GM12878 (cell line): ENCODE measurements around the gene RAB29. TPM values are rescaled to one million over a fixed set of nuclear protein-coding genes. Genes with fewer than 3 reads are reported as not detected.

Experiments
- CHD1 ChIP-seq: IDR thresholded peaks from 2 replicates; pipeline ENCODE4 v1.6.1; 2012; ENCODE audit warnings: low read depth, low read length, improper control_type of control experiment
- EP300 ChIP-seq, 2 experiments: fragments of 150-350 bp in 1 of 2; IDR thresholded peaks; 2 replicates each; pipeline ENCODE4 v1.6.1; 2011 to 2012; ENCODE audit warnings: low read depth in 2 of 2, low read length in 2 of 2, borderline replicate concordance in 1 of 2, improper control_type of control experiment in 1 of 2, inconsistent platforms in 1 of 2; ENCODE audit not compliant: control insufficient read depth in 1 of 2
- FOS ChIP-seq: IDR thresholded peaks from 3 replicates; pipeline ENCODE4 v1.6.1; 2011; ENCODE audit warnings: borderline replicate concordance; ENCODE audit not compliant: insufficient read length; ENCODE audit errors: extremely low read depth
- HCFC1 ChIP-seq: fragments of 150-350 bp; IDR thresholded peaks from 2 replicates; pipeline ENCODE4 v1.6.1; 2014; ENCODE audit warnings: low read length
- IRF4 ChIP-seq: IDR thresholded peaks from 2 replicates; pipeline ENCODE4 v1.6.1; 2011; ENCODE audit warnings: low read depth, low read length
- MEF2B ChIP-seq: fragments of 450-650 bp; IDR thresholded peaks from 2 replicates; pipeline ENCODE4 v1.6.1; 2018; ENCODE audit warnings: mild to moderate bottlenecking, moderate library complexity; ENCODE audit not compliant: partially characterized antibody, poor library complexity, severe bottlenecking
- POLR2A ChIP-seq: IDR thresholded peaks from 2 replicates; pipeline ENCODE4 v1.6.1; 2011; ENCODE audit warnings: low read depth, mild to moderate bottlenecking, low read length
- SMAD1 ChIP-seq: fragments of 450-650 bp; IDR thresholded peaks from 2 replicates; pipeline ENCODE4 v1.6.1; 2018; ENCODE audit warnings: mild to moderate bottlenecking, low read depth; ENCODE audit not compliant: partially characterized antibody
- SREBF1 ChIP-seq: IDR thresholded peaks from 2 replicates; pipeline ENCODE4 v1.6.1; 2012; ENCODE audit warnings: mild to moderate bottlenecking, low read length
- TARDBP ChIP-seq: IDR thresholded peaks from 2 replicates; pipeline ENCODE4 v1.6.1; 2016; ENCODE audit warnings: borderline replicate concordance
- ZZZ3 ChIP-seq: IDR thresholded peaks from 2 replicates; pipeline ENCODE4 v1.6.1; 2011; ENCODE audit warnings: low read depth; ENCODE audit not compliant: control insufficient read depth, insufficient read length
- polyA plus RNA-seq, 11 experiments: library from polyadenylated mRNA; depleted of rRNA in 4 of 11; unstranded in 6 of 11; stranded (reverse) in 5 of 11; fragments of >200 nt; fragmentation: Nextera tagmentation in 4 of 11; fragmentation: Illumina TruSeq in 1 of 11; extraction: Ambion mirVana in 4 of 11; extraction: Trizol in 1 of 11; gene quantifications; 1 replicate in 1 of 11; 2 replicates in 10 of 11; pipeline versions ENCODE4 v1.2.1 to v1.2.3, GENCODE V29; 2011 to 2016; ENCODE audit warnings: inconsistent platforms in 2 of 11, missing spikeins in 2 of 11, low read depth in 1 of 11
- total RNA-seq, 4 experiments: library from RNA; depleted of rRNA in 3 of 4; stranded (reverse); fragments of >200 nt in 3 of 4; fragmentation: Illumina TruSeq in 1 of 4; extraction: Trizol in 1 of 4; gene quantifications; 2 replicates each; pipeline versions ENCODE4 v1.2.1 to v1.2.3, GENCODE V29; 2013 to 2021
- TF ChIP-seq, protein P1 (sequence below): IDR thresholded peaks from 2 replicates; pipeline ENCODE4 v1.6.1; 2012; ENCODE audit warnings: improper control_type of control experiment, low read depth, low read length; ENCODE audit not compliant: insufficient replicate concordance
- TF ChIP-seq, protein P2 (sequence below): fragments of 150-350 bp; IDR thresholded peaks from 2 replicates; pipeline ENCODE4 v1.6.1; 2016; ENCODE audit warnings: low read depth, low read length
- TF ChIP-seq, protein P3 (sequence below): IDR thresholded peaks from 2 replicates; pipeline ENCODE4 v1.6.1; 2011; ENCODE audit warnings: low read depth, mild to moderate bottlenecking, low read length, moderate library complexity, borderline replicate concordance; ENCODE audit errors: extremely low read depth
- TF ChIP-seq, protein P4 (sequence below): IDR thresholded peaks from 2 replicates; pipeline ENCODE4 v1.6.1; 2012; ENCODE audit warnings: low read depth, low read length, improper control_type of control experiment
- TF ChIP-seq, protein P5 (sequence below): fragments of 150-350 bp; IDR thresholded peaks from 2 replicates; pipeline ENCODE4 v1.6.1; 2014; ENCODE audit warnings: mild to moderate bottlenecking, low read depth, low read length
- TF ChIP-seq, protein P6 (sequence below): IDR thresholded peaks from 2 replicates; pipeline ENCODE4 v1.6.1; 2012; ENCODE audit warnings: low read depth, low read length, improper control_type of control experiment

RAB29 gene
- total and polyA plus RNA-seq, 10 of the 15 experiments (the other 5 are each of a cell fraction or from before 2014, with no cell fraction given) = 11.7 to 74.5 (median 15.0) TPM

DNA sequence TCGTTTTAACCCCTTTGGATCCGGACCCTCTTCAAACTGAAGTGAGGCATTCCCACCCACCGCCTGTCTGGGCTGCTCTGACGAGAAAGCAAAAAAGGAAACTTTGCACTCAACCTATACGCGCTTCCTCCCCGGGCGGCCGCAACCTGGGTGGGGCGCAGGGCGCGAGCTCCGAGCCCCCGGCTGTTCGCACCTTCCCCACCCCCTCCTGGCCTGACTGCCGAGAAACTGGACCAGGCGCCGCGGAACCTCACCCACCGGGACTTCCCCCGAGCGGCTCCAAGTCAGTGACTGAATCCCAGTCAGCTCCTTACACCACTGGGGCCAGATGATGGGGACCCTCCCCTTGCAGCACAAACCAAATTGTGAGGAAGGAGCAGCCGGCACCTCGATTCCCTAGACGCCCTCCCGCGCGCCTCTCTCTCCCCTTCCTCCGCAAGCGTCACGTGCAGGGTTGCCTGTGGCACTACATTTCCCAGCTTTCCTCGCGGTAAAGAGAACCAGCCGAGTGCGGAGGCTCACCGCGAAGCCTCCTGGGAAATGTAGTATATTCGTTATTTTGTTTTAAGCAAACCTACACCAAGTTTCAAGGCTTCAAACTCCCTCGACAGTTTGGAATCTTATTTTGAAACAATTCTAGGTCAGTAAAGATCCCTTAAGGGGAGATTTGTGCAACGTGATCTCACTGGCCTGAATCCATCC lies at the start of gene RAB29 (continued):
- TF ChIP-seq EP300 (IDR thresholded peaks at IDR 0.05; ENCODE audit: borderline replicate concordance in 1 of 2, control insufficient read depth in 1 of 2, low read depth in 2 of 2, low read length in 2 of 2) = peak in 1 of 2 experiments; percentile 46; a peak in 1 of 4 replicates
- peak; percentile 89 for TF ChIP-seq TARDBP
- TF ChIP-seq, protein P1, sequence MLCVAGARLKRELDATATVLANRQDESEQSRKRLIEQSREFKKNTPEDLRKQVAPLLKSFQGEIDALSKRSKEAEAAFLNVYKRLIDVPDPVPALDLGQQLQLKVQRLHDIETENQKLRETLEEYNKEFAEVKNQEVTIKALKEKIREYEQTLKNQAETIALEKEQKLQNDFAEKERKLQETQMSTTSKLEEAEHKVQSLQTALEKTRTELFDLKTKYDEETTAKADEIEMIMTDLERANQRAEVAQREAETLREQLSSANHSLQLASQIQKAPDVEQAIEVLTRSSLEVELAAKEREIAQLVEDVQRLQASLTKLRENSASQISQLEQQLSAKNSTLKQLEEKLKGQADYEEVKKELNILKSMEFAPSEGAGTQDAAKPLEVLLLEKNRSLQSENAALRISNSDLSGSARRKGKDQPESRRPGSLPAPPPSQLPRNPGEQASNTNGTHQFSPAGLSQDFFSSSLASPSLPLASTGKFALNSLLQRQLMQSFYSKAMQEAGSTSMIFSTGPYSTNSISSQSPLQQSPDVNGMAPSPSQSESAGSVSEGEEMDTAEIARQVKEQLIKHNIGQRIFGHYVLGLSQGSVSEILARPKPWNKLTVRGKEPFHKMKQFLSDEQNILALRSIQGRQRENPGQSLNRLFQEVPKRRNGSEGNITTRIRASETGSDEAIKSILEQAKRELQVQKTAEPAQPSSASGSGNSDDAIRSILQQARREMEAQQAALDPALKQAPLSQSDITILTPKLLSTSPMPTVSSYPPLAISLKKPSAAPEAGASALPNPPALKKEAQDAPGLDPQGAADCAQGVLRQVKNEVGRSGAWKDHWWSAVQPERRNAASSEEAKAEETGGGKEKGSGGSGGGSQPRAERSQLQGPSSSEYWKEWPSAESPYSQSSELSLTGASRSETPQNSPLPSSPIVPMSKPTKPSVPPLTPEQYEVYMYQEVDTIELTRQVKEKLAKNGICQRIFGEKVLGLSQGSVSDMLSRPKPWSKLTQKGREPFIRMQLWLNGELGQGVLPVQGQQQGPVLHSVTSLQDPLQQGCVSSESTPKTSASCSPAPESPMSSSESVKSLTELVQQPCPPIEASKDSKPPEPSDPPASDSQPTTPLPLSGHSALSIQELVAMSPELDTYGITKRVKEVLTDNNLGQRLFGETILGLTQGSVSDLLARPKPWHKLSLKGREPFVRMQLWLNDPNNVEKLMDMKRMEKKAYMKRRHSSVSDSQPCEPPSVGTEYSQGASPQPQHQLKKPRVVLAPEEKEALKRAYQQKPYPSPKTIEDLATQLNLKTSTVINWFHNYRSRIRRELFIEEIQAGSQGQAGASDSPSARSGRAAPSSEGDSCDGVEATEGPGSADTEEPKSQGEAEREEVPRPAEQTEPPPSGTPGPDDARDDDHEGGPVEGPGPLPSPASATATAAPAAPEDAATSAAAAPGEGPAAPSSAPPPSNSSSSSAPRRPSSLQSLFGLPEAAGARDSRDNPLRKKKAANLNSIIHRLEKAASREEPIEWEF = no peak
- TF ChIP-seq FOS = no peak
- TF ChIP-seq, protein P2, sequence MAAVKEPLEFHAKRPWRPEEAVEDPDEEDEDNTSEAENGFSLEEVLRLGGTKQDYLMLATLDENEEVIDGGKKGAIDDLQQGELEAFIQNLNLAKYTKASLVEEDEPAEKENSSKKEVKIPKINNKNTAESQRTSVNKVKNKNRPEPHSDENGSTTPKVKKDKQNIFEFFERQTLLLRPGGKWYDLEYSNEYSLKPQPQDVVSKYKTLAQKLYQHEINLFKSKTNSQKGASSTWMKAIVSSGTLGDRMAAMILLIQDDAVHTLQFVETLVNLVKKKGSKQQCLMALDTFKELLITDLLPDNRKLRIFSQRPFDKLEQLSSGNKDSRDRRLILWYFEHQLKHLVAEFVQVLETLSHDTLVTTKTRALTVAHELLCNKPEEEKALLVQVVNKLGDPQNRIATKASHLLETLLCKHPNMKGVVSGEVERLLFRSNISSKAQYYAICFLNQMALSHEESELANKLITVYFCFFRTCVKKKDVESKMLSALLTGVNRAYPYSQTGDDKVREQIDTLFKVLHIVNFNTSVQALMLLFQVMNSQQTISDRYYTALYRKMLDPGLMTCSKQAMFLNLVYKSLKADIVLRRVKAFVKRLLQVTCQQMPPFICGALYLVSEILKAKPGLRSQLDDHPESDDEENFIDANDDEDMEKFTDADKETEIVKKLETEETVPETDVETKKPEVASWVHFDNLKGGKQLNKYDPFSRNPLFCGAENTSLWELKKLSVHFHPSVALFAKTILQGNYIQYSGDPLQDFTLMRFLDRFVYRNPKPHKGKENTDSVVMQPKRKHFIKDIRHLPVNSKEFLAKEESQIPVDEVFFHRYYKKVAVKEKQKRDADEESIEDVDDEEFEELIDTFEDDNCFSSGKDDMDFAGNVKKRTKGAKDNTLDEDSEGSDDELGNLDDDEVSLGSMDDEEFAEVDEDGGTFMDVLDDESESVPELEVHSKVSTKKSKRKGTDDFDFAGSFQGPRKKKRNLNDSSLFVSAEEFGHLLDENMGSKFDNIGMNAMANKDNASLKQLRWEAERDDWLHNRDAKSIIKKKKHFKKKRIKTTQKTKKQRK = peak; percentile 26; the same call in 1 of the 2 replicates
- TF ChIP-seq SMAD1 = no peak
- TF ChIP-seq, protein P3, sequence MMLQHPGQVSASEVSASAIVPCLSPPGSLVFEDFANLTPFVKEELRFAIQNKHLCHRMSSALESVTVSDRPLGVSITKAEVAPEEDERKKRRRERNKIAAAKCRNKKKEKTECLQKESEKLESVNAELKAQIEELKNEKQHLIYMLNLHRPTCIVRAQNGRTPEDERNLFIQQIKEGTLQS = peak; percentile 93
- TF ChIP-seq POLR2A = peak; percentile 50; the same call in 1 of the 2 replicates
- 0 out of 2 replicates have a peak, but pooled peaks have one; percentile 20 for TF ChIP-seq CHD1
- TF ChIP-seq SREBF1 = peak; percentile 83
- TF ChIP-seq, protein P4, sequence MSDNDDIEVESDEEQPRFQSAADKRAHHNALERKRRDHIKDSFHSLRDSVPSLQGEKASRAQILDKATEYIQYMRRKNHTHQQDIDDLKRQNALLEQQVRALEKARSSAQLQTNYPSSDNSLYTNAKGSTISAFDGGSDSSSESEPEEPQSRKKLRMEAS = peak; percentile 86
- peak; percentile 43; the same call in 1 of the 2 replicates for TF ChIP-seq IRF4
- TF ChIP-seq, protein P5, sequence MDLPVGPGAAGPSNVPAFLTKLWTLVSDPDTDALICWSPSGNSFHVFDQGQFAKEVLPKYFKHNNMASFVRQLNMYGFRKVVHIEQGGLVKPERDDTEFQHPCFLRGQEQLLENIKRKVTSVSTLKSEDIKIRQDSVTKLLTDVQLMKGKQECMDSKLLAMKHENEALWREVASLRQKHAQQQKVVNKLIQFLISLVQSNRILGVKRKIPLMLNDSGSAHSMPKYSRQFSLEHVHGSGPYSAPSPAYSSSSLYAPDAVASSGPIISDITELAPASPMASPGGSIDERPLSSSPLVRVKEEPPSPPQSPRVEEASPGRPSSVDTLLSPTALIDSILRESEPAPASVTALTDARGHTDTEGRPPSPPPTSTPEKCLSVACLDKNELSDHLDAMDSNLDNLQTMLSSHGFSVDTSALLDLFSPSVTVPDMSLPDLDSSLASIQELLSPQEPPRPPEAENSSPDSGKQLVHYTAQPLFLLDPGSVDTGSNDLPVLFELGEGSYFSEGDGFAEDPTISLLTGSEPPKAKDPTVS = no peak
- TF ChIP-seq HCFC1 = peak; percentile 99
- no peak for TF ChIP-seq ZZZ3
- TF ChIP-seq MEF2B = peak; percentile 80
- TF ChIP-seq, protein P6, sequence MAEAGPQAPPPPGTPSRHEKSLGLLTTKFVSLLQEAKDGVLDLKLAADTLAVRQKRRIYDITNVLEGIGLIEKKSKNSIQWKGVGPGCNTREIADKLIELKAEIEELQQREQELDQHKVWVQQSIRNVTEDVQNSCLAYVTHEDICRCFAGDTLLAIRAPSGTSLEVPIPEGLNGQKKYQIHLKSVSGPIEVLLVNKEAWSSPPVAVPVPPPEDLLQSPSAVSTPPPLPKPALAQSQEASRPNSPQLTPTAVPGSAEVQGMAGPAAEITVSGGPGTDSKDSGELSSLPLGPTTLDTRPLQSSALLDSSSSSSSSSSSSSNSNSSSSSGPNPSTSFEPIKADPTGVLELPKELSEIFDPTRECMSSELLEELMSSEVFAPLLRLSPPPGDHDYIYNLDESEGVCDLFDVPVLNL = no peak
